HepG2 (cell line): ENCODE results near the gene FAM177B. TPM values are rescaled to one million over a fixed set of nuclear protein-coding genes. Genes with fewer than 3 reads are reported as not detected.

Experiments used
- ATAC-seq: fragments of 200-7000 bp; cut with Tn5 transposase; 3 replicates; pipeline ENCODE4 v1.9.1; 2020; ENCODE audit warnings: mild to moderate bottlenecking, moderate library complexity
- BruUV-seq: library from RNA; stranded (reverse); fragments of 400-500 nt; replicated peaks from 2 replicates; lab custom pipeline; 2021; lab: Mats Ljungman, UMichigan
- CTCF ChIA-PET: fragments of 300-600 bp; formaldehyde crosslinking; extraction: SDS; loops from one replicate; lab custom pipeline; 2021; ENCODE audit warnings: low total read pairs, inconsistent platforms, low intra/inter-chr PET ratio; lab: Yijun Ruan, JAX
- POLR2A ChIA-PET: fragments of 350-600 bp; sonication (Branson Sonifier 250); formaldehyde crosslinking; loops from one replicate; lab custom pipeline; 2020; ENCODE audit warnings: antibody characterized with exemption, inconsistent platforms; lab: Yijun Ruan, JAX
- DNase-seq: peaks from one replicate; pipeline ENCODE4 v3.0.0-alpha.2; 2015; ENCODE audit warnings: low spot score
- FAIRE-seq: peaks from 3 replicates; lab custom pipeline; 2011; peaks lifted over from hg19 to GRCh38; lab: Jason Lieb, UNC
- H2AFZ ChIP-seq: one replicate; pipeline ENCODE4 v1.6.1; 2011; ENCODE audit warnings: low read length, inconsistent platforms
- H3K27ac ChIP-seq: fragments of 300-600 bp; 3 replicates; pipeline ENCODE4 v1.8.0; 2011; ENCODE audit warnings: mixed run types, mild to moderate bottlenecking, mixed read lengths, low read length, inconsistent platforms; ENCODE audit not compliant: insufficient read depth; ENCODE audit errors: extremely low read length
- H3K27me3 ChIP-seq, 2 experiments: fragments of 200-600 bp in 1 of 2; 2 replicates in 1 of 2; 3 replicates in 1 of 2; pipeline versions ENCODE4 v1.6.0 to v1.8.0; 2011; ENCODE audit warnings: low read length in 2 of 2, mild to moderate bottlenecking in 2 of 2, moderate library complexity in 2 of 2, inconsistent platforms in 1 of 2; ENCODE audit not compliant: insufficient read depth in 2 of 2, control insufficient read depth in 1 of 2
- H3K36me3 ChIP-seq, 2 experiments: fragments of 200-600 bp in 1 of 2; replicated peaks in 1 of 2; 2 replicates in 1 of 2; 3 replicates in 1 of 2; pipeline versions ENCODE4 v1.5.1 to v1.8.0; 2011; ENCODE audit warnings: low read length in 2 of 2, inconsistent platforms in 1 of 2; ENCODE audit not compliant: insufficient read depth in 2 of 2, control insufficient read depth in 1 of 2
- H3K4me1 ChIP-seq: 2 replicates; pipeline ENCODE4 v1.5.1; 2012; ENCODE audit warnings: low read length, inconsistent platforms; ENCODE audit not compliant: insufficient read depth
- H3K4me2 ChIP-seq: 2 replicates; pipeline ENCODE4 v1.6.0; 2011; ENCODE audit warnings: low read depth, low read length, inconsistent platforms
- H3K4me3 ChIP-seq, 3 experiments: fragments of 200-600 bp in 1 of 3; sonication (generic), shearing (Covaris generic) in 1 of 3; replicated peaks in 1 of 3; 2 replicates each; pipeline ENCODE4 v1.5.1; 2011 to 2016; ENCODE audit warnings: low read length in 3 of 3, inconsistent platforms in 2 of 3, low read depth in 2 of 3, mild to moderate bottlenecking in 2 of 3, control low read depth in 1 of 3, mixed read lengths in 1 of 3; ENCODE audit not compliant: insufficient read depth in 1 of 3
- H3K79me2 ChIP-seq: one replicate; pipeline ENCODE4 v1.6.1; 2011; ENCODE audit warnings: low read length, inconsistent platforms; ENCODE audit not compliant: insufficient read depth
- H3K9ac ChIP-seq: 2 replicates; pipeline ENCODE4 v1.6.0; 2011; ENCODE audit warnings: mild to moderate bottlenecking, low read depth, low read length, inconsistent platforms; ENCODE audit not compliant: insufficient read depth
- H3K9me3 ChIP-seq: 2 replicates; pipeline ENCODE4 v1.5.1; 2012; ENCODE audit warnings: mild to moderate bottlenecking, low read length
- H4K20me1 ChIP-seq: 2 replicates; pipeline ENCODE4 v1.6.0; 2011; ENCODE audit warnings: inconsistent platforms, mild to moderate bottlenecking, low read length, moderate library complexity; ENCODE audit not compliant: insufficient read depth
- ATF2 ChIP-seq: sonication (generic); formaldehyde crosslinking; IDR thresholded peaks from 2 replicates; pipeline ENCODE4 v1.4.0; 2020; ENCODE audit warnings: missing genetic modification reagents
- MLLT10 ChIP-seq: sonication (generic); formaldehyde crosslinking; IDR thresholded peaks from 2 replicates; pipeline ENCODE4 v1.4.0; 2020; ENCODE audit warnings: missing genetic modification reagents
- MTA1 ChIP-seq: sonication (generic); formaldehyde crosslinking; IDR thresholded peaks from 2 replicates; pipeline ENCODE4 v1.4.0; 2020; ENCODE audit warnings: missing genetic modification reagents, mild to moderate bottlenecking, borderline replicate concordance
- MXD4 ChIP-seq: IDR thresholded peaks from 2 replicates; pipeline ENCODE4 v1.6.1; 2016; ENCODE audit warnings: mild to moderate bottlenecking, missing biosample characterization, missing genetic modification reagents
- NCOA1 ChIP-seq: sonication (generic); formaldehyde crosslinking; IDR thresholded peaks from 2 replicates; pipeline ENCODE4 v1.9.0; 2021; ENCODE audit warnings: missing genetic modification reagents
- STAT6 ChIP-seq: sonication (generic); formaldehyde crosslinking; IDR thresholded peaks from 2 replicates; pipeline ENCODE4 v1.4.0; 2020; ENCODE audit warnings: missing genetic modification reagents, mild to moderate bottlenecking, borderline replicate concordance
- ZBTB42 ChIP-seq: sonication (generic); formaldehyde crosslinking; IDR thresholded peaks from 2 replicates; pipeline ENCODE4 v1.5.0; 2020; ENCODE audit warnings: mild to moderate bottlenecking, missing genetic modification reagents
- ZNF513 ChIP-seq: sonication (generic); formaldehyde crosslinking; conservative IDR thresholded peaks from 2 replicates; pipeline ENCODE4 v1.5.0; 2020; ENCODE audit warnings: missing genetic modification reagents
- ZNF619 ChIP-seq: sonication (generic); formaldehyde crosslinking; IDR thresholded peaks from 2 replicates; pipeline ENCODE4 v1.4.0; 2020; ENCODE audit warnings: mild to moderate bottlenecking, missing genetic modification reagents
- ZSCAN20 ChIP-seq: sonication (generic); formaldehyde crosslinking; IDR thresholded peaks from 2 replicates; pipeline ENCODE4 v1.4.0; 2020; ENCODE audit warnings: missing genetic modification reagents, mild to moderate bottlenecking, borderline replicate concordance
- ZXDC ChIP-seq: sonication (generic); formaldehyde crosslinking; IDR thresholded peaks from 2 replicates; pipeline ENCODE4 v1.5.0; 2020; ENCODE audit warnings: mild to moderate bottlenecking, missing genetic modification reagents
- WGBS: methylation state at CpG from one replicate; pipeline ENCODE4 v1.1.6; 2017; ENCODE audit warnings: low lambda C conversion rate; 5-methylcytosine and 5-hydroxymethylcytosine counted together
- in situ Hi-C: cut with HindIII; loops from 2 replicates; pipeline ENCODE4 v1.10.0; 2017; ENCODE audit warnings: low pct_unique_long_range_greater_than_20kb; ENCODE audit not compliant: extremely low pct_ligation_motif_present
- intact Hi-C: fragments of 100-400 bp; cut with micrococcal nuclease; formaldehyde crosslinking; loops from one replicate; pipeline ENCODE4 v1.10.0; 2022; ENCODE audit not compliant: unreplicated experiment
- polyA plus RNA-seq, 8 experiments: library from polyadenylated mRNA; depleted of rRNA in 3 of 8; stranded (reverse) in 7 of 8; unstranded in 1 of 8; fragments of >200 nt; fragmentation: Illumina TruSeq in 4 of 8; extraction: Trizol in 4 of 8; gene quantifications; 2 replicates each; pipeline versions ENCODE4 v1.2.1 to v1.2.3, GENCODE V29; 2011 to 2016; ENCODE audit warnings: low read depth in 4 of 8, missing spikeins in 1 of 8, mixed read lengths in 1 of 8; ENCODE audit not compliant: insufficient read depth in 1 of 8
- total RNA-seq, 5 experiments: library from RNA; depleted of rRNA; stranded (reverse); fragments of >200 nt; fragmentation: Illumina TruSeq; extraction: Trizol; gene quantifications; 2 replicates each; pipeline ENCODE4 v1.2.3, GENCODE V29; 2016; ENCODE audit warnings: low read depth in 1 of 5
- TF ChIP-seq, protein P1 (sequence below): IDR thresholded peaks from 2 replicates; pipeline ENCODE4 v1.6.1; 2016; ENCODE audit warnings: missing genetic modification reagents, missing compliant biosample characterization
- TF ChIP-seq, protein P2 (sequence below): fragments of 450-650 bp; IDR thresholded peaks from 2 replicates; pipeline ENCODE4 v1.6.1; 2016

The FAM177B gene
- total and polyA plus RNA-seq, 2 of the 13 experiments (the other 11 are each of a cell fraction or from before 2014, with no cell fraction given) = 0.05 TPM; not detected in 1

GRCh38 chr1:222736470-222736869 is 532 bp upstream of the FAM177B start (continued):
- no peak for TF ChIP-seq MTA1 (CRISPR knock-in tag)
- TF ChIP-seq ZNF619 (CRISPR knock-in tag) = no peak
- TF ChIP-seq, protein P1, sequence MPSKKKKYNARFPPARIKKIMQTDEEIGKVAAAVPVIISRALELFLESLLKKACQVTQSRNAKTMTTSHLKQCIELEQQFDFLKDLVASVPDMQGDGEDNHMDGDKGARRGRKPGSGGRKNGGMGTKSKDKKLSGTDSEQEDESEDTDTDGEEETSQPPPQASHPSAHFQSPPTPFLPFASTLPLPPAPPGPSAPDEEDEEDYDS (CRISPR knock-in tag) = no peak
- TF ChIP-seq ZSCAN20 (CRISPR knock-in tag) = no peak
- TF ChIP-seq, all 625 proteins: peak for 0

GRCh38 chr1:222739465-222739864 is 2.5 kb downstream of the FAM177B start:
- no peak for DNase-seq
- ATAC-seq = no peak
- H2AFZ ChIP-seq = no peak overlapping the region
- H3K27ac ChIP-seq = no peak overlapping the region
- WGBS = 94% methylated on average over 2 of the region's 2 CpGs
- no peaks in the 10 kb centered on the region for H3K9me3 ChIP-seq
- FAIRE-seq = no peak
- no peak overlapping the region for H3K9ac ChIP-seq
- H3K36me3 ChIP-seq = 0 out of 5 replicates have a peak, but pooled peaks cover 0 to 6% of the 10 kb centered on the region in 2 experiments
- in situ Hi-C loops (no loop called here), intact Hi-C loops (no loop called here)
- H3K4me2 ChIP-seq = no peak overlapping the region
- CTCF ChIA-PET = no interaction called here
- no TSS peak for BruUV-seq
- POLR2A ChIA-PET = no interaction called here
- H3K79me2 ChIP-seq = no peaks in the 10 kb centered on the region
- H4K20me1 ChIP-seq = no peaks in the 10 kb centered on the region
- H3K4me3 ChIP-seq = no peak overlapping the region
- H3K4me1 ChIP-seq = no peaks in the 10 kb centered on the region
- H3K27me3 ChIP-seq = no peaks in the 10 kb centered on the region
- TF ChIP-seq STAT6 (CRISPR knock-in tag) (no peak), ATF2 (CRISPR knock-in tag) (no peak), MXD4 (no peak), ZBTB42 (CRISPR knock-in tag) (no peak), NCOA1 (no peak), MLLT10 (CRISPR knock-in tag) (no peak), ZNF513 (CRISPR knock-in tag) (no peak), ZXDC (no peak)
- TF ChIP-seq, protein P2, sequence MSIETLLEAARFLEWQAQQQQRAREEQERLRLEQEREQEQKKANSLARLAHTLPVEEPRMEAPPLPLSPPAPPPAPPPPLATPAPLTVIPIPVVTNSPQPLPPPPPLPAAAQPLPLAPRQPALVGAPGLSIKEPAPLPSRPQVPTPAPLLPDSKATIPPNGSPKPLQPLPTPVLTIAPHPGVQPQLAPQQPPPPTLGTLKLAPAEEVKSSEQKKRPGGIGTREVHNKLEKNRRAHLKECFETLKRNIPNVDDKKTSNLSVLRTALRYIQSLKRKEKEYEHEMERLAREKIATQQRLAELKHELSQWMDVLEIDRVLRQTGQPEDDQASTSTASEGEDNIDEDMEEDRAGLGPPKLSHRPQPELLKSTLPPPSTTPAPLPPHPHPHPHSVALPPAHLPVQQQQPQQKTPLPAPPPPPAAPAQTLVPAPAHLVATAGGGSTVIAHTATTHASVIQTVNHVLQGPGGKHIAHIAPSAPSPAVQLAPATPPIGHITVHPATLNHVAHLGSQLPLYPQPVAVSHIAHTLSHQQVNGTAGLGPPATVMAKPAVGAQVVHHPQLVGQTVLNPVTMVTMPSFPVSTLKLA = no peak
